HEK293 (cell line): ENCODE measurements around the gene NDUFAF5.
A peak's percentile ranks its signal among the peaks of the same experiment; 100 is the strongest.

Source experiments
- CTCF ChIA-PET: fragments of 350-600 bp; formaldehyde crosslinking; extraction: SDS; loops from one replicate; lab custom pipeline; 2021; ENCODE audit warnings: antibody characterized with exemption; lab: Yijun Ruan, JAX
- POLR2A ChIA-PET: fragments of 300-600 bp; formaldehyde crosslinking; extraction: SDS; loops from one replicate; lab custom pipeline; 2020; ENCODE audit warnings: antibody characterized with exemption, inconsistent platforms; lab: Yijun Ruan, JAX
- H3K27ac ChIP-seq: fragments of 200-500 bp; sonication (Bioruptor generic); 2 replicates; pipeline ENCODE4 v1.5.1; 2014; ENCODE audit warnings: low read depth, low read length, control low read depth, inconsistent platforms; ENCODE audit errors: extremely low read depth
- H3K36me3 ChIP-seq, 2 experiments: fragments of 200-500 bp in 1 of 2; sonication (Bioruptor generic) in 1 of 2; 1 replicate in 1 of 2; 2 replicates in 1 of 2; pipeline ENCODE4 v1.5.1; 2014 to 2017; ENCODE audit warnings: inconsistent platforms in 2 of 2, low read length in 2 of 2; ENCODE audit not compliant: control insufficient read depth in 2 of 2, insufficient read depth in 1 of 2
- H3K4me1 ChIP-seq: fragments of 200-500 bp; sonication (Bioruptor generic); 2 replicates; pipeline ENCODE4 v1.5.1; 2014; ENCODE audit warnings: mild to moderate bottlenecking, low read length, inconsistent platforms; ENCODE audit not compliant: control insufficient read depth, insufficient read depth
- H3K4me3 ChIP-seq: 2 replicates; pipeline ENCODE4 v1.5.1; 2011; ENCODE audit warnings: low read depth, mild to moderate bottlenecking, control low read depth, low read length, moderate library complexity
- H3K9me3 ChIP-seq: fragments of 200-500 bp; sonication (Bioruptor generic); 2 replicates; pipeline ENCODE4 v1.5.1; 2014; ENCODE audit warnings: low read depth, low read length, inconsistent platforms; ENCODE audit not compliant: control insufficient read depth, insufficient read depth
- PRDM4 ChIP-seq: fragments of 450-650 bp; formaldehyde crosslinking; IDR thresholded peaks from 2 replicates; pipeline ENCODE4 v1.5.1; 2017; ENCODE audit warnings: missing biosample characterization, missing genetic modification characterization
- SP2 ChIP-seq: fragments of 450-650 bp; formaldehyde crosslinking; IDR thresholded peaks from 2 replicates; pipeline ENCODE4 v1.5.1; 2016; ENCODE audit warnings: missing biosample characterization, missing genetic modification characterization
- SP3 ChIP-seq: fragments of 450-650 bp; formaldehyde crosslinking; IDR thresholded peaks from 2 replicates; pipeline ENCODE4 v1.5.1; 2016; ENCODE audit warnings: missing biosample characterization, missing genetic modification characterization
- TRIM28 ChIP-seq: IDR thresholded peaks from 2 replicates; pipeline ENCODE4 v1.6.1; 2011; ENCODE audit warnings: low read length, control low read depth, borderline replicate concordance
- ZBTB17 ChIP-seq: fragments of 450-650 bp; formaldehyde crosslinking; IDR thresholded peaks from 2 replicates; pipeline ENCODE4 v1.5.1; 2016; ENCODE audit warnings: missing biosample characterization, missing genetic modification characterization
- ZNF138 ChIP-seq: fragments of 450-650 bp; formaldehyde crosslinking; IDR thresholded peaks from 2 replicates; pipeline ENCODE4 v1.5.1; 2016; ENCODE audit warnings: missing biosample characterization, missing genetic modification characterization, borderline replicate concordance
- ZNF24 ChIP-seq: fragments of 450-650 bp; formaldehyde crosslinking; IDR thresholded peaks from 2 replicates; pipeline ENCODE4 v1.5.1; 2016; ENCODE audit warnings: missing biosample characterization, missing genetic modification characterization
- ZNF341 ChIP-seq: fragments of 450-650 bp; formaldehyde crosslinking; IDR thresholded peaks from 2 replicates; pipeline ENCODE4; 2016; ENCODE audit warnings: low read depth, missing biosample characterization, missing genetic modification characterization
- ZNF549 ChIP-seq: fragments of 450-650 bp; IDR thresholded peaks from 2 replicates; pipeline ENCODE4 v1.5.1; 2018; ENCODE audit warnings: missing biosample characterization, missing genetic modification characterization, mild to moderate bottlenecking, inconsistent platforms, moderate library complexity
- ZNF785 ChIP-seq: fragments of 450-650 bp; formaldehyde crosslinking; IDR thresholded peaks from 2 replicates; pipeline ENCODE4 v1.5.1; 2016; ENCODE audit warnings: missing biosample characterization, missing genetic modification characterization
- TF ChIP-seq, protein P1 (sequence below): fragments of 450-650 bp; formaldehyde crosslinking; conservative IDR thresholded peaks from 2 replicates; pipeline ENCODE4 v1.5.1; 2016; ENCODE audit warnings: low read depth, missing biosample characterization, missing genetic modification characterization
- TF ChIP-seq, protein P2 (sequence below): fragments of 450-650 bp; formaldehyde crosslinking; IDR thresholded peaks from 2 replicates; pipeline ENCODE4 v1.5.1; 2016; ENCODE audit warnings: missing biosample characterization, missing genetic modification characterization
- TF ChIP-seq, protein P3 (sequence below): fragments of 450-650 bp; formaldehyde crosslinking; IDR thresholded peaks from 2 replicates; pipeline ENCODE4 v1.5.1; 2016; ENCODE audit warnings: missing biosample characterization, missing genetic modification characterization

Gene NDUFAF5

DNA sequence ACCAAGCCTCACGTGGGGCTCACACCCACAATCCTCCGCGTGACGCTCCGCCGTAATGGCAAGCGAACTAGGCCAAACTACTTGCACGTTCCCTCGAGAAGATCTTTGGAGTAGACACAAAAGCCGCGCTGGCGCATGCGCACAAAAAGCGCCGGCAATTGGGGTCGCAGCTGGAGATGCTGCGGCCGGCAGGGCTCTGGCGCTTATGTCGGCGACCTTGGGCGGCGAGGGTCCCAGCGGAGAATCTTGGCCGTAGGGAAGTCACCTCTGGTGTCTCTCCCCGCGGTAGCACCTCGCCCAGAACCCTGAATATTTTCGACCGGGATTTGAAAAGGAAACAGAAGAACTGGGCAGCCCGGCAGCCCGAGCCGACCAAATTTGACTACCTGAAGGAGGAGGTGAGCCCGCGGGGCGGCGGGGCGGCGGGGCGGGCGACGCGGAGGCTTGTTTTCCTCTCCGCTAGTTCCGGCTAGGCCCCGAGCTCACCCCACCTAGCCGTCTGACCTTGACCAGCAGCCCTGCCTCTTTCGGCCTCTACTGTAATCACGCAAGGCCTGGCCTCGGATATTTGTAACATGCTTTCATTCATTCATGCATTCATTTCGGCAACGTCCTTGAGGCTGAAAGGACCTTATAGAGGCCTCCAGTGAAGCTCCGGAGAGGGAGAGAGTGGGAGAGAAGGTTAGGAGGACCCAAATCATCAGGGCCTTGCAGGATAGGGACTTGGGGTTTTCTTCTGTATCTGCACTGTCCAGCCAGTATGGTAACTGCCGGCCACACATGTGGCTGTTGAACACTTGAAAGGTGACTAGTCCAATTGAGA, at the start of gene NDUFAF5, which contains the start of gene ESF1 (continued):
- TF ChIP-seq, protein P1, sequence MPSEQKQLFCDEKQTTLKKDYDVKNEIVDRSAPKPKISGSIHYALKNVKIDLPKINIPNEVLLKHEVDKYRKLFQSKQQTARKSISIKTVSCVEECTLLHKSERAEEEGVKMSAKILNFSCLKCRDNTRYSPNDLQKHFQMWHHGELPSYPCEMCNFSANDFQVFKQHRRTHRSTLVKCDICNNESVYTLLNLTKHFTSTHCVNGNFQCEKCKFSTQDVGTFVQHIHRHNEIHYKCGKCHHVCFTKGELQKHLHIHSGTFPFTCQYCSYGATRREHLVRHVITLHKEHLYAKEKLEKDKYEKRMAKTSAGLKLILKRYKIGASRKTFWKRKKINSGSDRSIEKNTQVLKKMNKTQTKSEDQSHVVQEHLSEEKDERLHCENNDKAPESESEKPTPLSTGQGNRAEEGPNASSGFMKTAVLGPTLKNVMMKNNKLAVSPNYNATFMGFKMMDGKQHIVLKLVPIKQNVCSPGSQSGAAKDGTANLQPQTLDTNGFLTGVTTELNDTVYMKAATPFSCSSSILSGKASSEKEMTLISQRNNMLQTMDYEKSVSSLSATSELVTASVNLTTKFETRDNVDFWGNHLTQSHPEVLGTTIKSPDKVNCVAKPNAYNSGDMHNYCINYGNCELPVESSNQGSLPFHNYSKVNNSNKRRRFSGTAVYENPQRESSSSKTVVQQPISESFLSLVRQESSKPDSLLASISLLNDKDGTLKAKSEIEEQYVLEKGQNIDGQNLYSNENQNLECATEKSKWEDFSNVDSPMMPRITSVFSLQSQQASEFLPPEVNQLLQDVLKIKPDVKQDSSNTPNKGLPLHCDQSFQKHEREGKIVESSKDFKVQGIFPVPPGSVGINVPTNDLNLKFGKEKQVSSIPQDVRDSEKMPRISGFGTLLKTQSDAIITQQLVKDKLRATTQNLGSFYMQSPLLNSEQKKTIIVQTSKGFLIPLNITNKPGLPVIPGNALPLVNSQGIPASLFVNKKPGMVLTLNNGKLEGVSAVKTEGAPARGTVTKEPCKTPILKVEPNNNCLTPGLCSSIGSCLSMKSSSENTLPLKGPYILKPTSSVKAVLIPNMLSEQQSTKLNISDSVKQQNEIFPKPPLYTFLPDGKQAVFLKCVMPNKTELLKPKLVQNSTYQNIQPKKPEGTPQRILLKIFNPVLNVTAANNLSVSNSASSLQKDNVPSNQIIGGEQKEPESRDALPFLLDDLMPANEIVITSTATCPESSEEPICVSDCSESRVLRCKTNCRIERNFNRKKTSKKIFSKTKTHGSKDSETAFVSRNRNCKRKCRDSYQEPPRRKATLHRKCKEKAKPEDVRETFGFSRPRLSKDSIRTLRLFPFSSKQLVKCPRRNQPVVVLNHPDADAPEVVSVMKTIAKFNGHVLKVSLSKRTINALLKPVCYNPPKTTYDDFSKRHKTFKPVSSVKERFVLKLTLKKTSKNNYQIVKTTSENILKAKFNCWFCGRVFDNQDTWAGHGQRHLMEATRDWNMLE (tag by site-specific recombination) = 0 out of 2 replicates have a peak, but pooled peaks have one; percentile 35
- TF ChIP-seq ZNF24 (tag by site-specific recombination) = 0 out of 2 replicates have a peak, but pooled peaks have one; percentile 33
- TF ChIP-seq, protein P2, sequence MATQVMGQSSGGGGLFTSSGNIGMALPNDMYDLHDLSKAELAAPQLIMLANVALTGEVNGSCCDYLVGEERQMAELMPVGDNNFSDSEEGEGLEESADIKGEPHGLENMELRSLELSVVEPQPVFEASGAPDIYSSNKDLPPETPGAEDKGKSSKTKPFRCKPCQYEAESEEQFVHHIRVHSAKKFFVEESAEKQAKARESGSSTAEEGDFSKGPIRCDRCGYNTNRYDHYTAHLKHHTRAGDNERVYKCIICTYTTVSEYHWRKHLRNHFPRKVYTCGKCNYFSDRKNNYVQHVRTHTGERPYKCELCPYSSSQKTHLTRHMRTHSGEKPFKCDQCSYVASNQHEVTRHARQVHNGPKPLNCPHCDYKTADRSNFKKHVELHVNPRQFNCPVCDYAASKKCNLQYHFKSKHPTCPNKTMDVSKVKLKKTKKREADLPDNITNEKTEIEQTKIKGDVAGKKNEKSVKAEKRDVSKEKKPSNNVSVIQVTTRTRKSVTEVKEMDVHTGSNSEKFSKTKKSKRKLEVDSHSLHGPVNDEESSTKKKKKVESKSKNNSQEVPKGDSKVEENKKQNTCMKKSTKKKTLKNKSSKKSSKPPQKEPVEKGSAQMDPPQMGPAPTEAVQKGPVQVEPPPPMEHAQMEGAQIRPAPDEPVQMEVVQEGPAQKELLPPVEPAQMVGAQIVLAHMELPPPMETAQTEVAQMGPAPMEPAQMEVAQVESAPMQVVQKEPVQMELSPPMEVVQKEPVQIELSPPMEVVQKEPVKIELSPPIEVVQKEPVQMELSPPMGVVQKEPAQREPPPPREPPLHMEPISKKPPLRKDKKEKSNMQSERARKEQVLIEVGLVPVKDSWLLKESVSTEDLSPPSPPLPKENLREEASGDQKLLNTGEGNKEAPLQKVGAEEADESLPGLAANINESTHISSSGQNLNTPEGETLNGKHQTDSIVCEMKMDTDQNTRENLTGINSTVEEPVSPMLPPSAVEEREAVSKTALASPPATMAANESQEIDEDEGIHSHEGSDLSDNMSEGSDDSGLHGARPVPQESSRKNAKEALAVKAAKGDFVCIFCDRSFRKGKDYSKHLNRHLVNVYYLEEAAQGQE (tag by site-specific recombination) = peak; percentile 37; the same call in 1 of the 2 replicates
- TF ChIP-seq PRDM4 (tag by site-specific recombination) = no peak
- TF ChIP-seq ZBTB17 (tag by site-specific recombination) = peak; percentile 4
- peak; percentile 27 for TF ChIP-seq SP2 (tag by site-specific recombination)
- TF ChIP-seq, protein P3, sequence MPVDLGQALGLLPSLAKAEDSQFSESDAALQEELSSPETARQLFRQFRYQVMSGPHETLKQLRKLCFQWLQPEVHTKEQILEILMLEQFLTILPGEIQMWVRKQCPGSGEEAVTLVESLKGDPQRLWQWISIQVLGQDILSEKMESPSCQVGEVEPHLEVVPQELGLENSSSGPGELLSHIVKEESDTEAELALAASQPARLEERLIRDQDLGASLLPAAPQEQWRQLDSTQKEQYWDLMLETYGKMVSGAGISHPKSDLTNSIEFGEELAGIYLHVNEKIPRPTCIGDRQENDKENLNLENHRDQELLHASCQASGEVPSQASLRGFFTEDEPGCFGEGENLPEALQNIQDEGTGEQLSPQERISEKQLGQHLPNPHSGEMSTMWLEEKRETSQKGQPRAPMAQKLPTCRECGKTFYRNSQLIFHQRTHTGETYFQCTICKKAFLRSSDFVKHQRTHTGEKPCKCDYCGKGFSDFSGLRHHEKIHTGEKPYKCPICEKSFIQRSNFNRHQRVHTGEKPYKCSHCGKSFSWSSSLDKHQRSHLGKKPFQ (tag by site-specific recombination) = peak; percentile 18; the same call in 1 of the 2 replicates
- 0 out of 2 replicates have a peak, but pooled peaks have one; percentile 52 for TF ChIP-seq TRIM28
- TF ChIP-seq ZNF549 (tag by site-specific recombination) = no peak

- TF ChIP-seq ZNF785 (tag by site-specific recombination) = no peak
- TF ChIP-seq ZNF341 (tag by site-specific recombination) = no peak
- TF ChIP-seq ZNF138 (tag by site-specific recombination) = no peak
- no peak for TF ChIP-seq SP3 (tag by site-specific recombination)
- Histone ChIP-seq H3K4me3 (no peak overlapping the region), H3K4me1 (no peaks in the 10 kb centered on the region), H3K27ac (no peak overlapping the region), H3K9me3 (no peaks in the 10 kb centered on the region), H3K36me3 (peaks cover 9 to 34% of the 10 kb centered on the region in 2 experiments)
- POLR2A ChIA-PET = no interaction called here
- CTCF ChIA-PET = no interaction called here
Observed at GRCh38 chr20:13735826-13736225, 49.0 kb upstream of the NDUFAF5 start.
